ENCODE results near the gene SEPTIN8.
A peak's percentile ranks its signal among the peaks of the same experiment; 100 is the strongest.

GRCh38 chr5:132754947-132755346, 22.1 kb downstream of the SEPTIN8 start:
- TF ChIP-seq CTCF (IDR thresholded peaks at IDR 0.05; ENCODE audit: borderline replicate concordance, extremely low read depth, low read length, poor library complexity, severe bottlenecking) = peak; percentile 25
- no peak for TF ChIP-seq EZH2 (IDR thresholded peaks at IDR 0.05; ENCODE audit: borderline replicate concordance, low read depth, low read length, severe bottlenecking)
